Measurements from ENCODE around the gene SLC26A8.

DNA sequence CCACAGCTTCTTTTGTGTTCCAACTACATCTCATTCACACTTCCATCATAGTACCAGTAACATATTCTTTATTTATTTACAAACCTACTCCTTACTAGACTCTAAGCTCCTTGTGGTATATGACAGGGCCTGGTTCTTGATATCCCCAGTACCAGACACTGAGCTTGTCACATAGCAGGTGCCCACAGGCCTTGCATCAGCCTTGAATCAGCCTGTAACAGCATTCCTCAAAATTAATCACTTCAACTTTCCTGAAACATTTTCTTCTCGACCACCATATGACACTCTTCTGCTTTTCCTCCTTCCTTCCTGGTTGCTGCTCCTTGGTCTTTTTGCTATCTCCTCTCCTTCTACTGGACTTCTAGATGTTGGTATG lies 78.8 kb downstream of the SLC26A8 start:
- TF ChIP-seq CTCF (IDR thresholded peaks at IDR 0.05) (no peak), POLR2A (IDR thresholded peaks at IDR 0.05) (no peak), POLR2AphosphoS5 (IDR thresholded peaks at IDR 0.05) (no peak)

Data from prostate gland (tissue), 2 donors.